Ecto neural progenitor cell (in vitro differentiated cells): ENCODE results near the gene RAB17.
"Not testable (repeated sequence)": the region's sequence is repeated elsewhere in the genome, so short reads cannot be mapped to it uniquely, and the experiment has no call there.

ENCODE experiments used
- DNase-seq: peaks from one replicate; pipeline ENCODE4 v3.0.0-alpha.2; 2018; ENCODE audit warnings: low spot score

The RAB17 gene

GRCh38 chr2:237624565-237624964, 34.0 kb upstream of the RAB17 start:
- DNase-seq = no peak

GRCh38 chr2:237623428-237624403, 33.2 kb upstream of the RAB17 start:
- no peak for DNase-seq

- no peak for DNase-seq
These were observed 27.9 kb upstream of the RAB17 start for GRCh38 chr2:237618449-237618848.

GRCh38 chr2:237617587-237617982, 27.1 kb upstream of the RAB17 start:
- DNase-seq = no peak

- no peak for DNase-seq
These were observed 26.4 kb upstream of the RAB17 start for GRCh38 chr2:237616734-237617586.

- no peak for DNase-seq
These were observed 25.8 kb upstream of the RAB17 start for GRCh38 chr2:237616373-237616733.

GRCh38 chr2:237615631-237616249, 25.2 kb upstream of the RAB17 start:
- DNase-seq = no peak

- DNase-seq = no peak
These were observed 23.7 kb upstream of the RAB17 start for GRCh38 chr2:237614151-237614720.

GRCh38 chr2:237613679-237614078, 23.1 kb upstream of the RAB17 start:
- DNase-seq = no peak

GRCh38 chr2:237612527-237613357, 22.2 kb upstream of the RAB17 start:
- no peak for DNase-seq

GRCh38 chr2:237606522-237606921, 16.0 kb upstream of the RAB17 start:
- not testable (repeated sequence) for DNase-seq

- DNase-seq = no peak
These were observed 14.4 kb upstream of the RAB17 start for GRCh38 chr2:237604960-237605359.

- DNase-seq = no peak
These were observed 13.9 kb upstream of the RAB17 start for GRCh38 chr2:237604391-237604790.

GRCh38 chr2:237603718-237604362, 13.3 kb upstream of the RAB17 start:
- peak; percentile 48 for DNase-seq

- no peak for DNase-seq
These were observed 12.6 kb upstream of the RAB17 start for GRCh38 chr2:237603049-237603717.

GRCh38 chr2:237602409-237602808, 11.9 kb upstream of the RAB17 start:
- DNase-seq = no peak

GRCh38 chr2:237601453-237602116, 11.1 kb upstream of the RAB17 start:
- DNase-seq = peak; percentile 60

GRCh38 chr2:237600205-237600846, 9.8 kb upstream of the RAB17 start:
- DNase-seq = peak; percentile 47
